Activated naive CD4-positive, alpha-beta T cell treated with anti-CD3 and anti-CD28 coated beads for 36 hours (primary cell): ENCODE measurements around the gene CREB5. TPM values are rescaled to one million over a fixed set of nuclear protein-coding genes. Genes with fewer than 3 reads are reported as not detected.

Experiments
- CTCF ChIA-PET: fragments of 350-600 bp; sonication (Branson Sonifier 250); formaldehyde crosslinking; loops from one replicate; lab custom pipeline; 2021; ENCODE audit warnings: antibody characterized with exemption; lab: Charles Lee
- DNase-seq: peaks from one replicate; pipeline ENCODE4 v3.0.0-alpha.2; 2020
- H3K27ac Mint-ChIP-seq: one replicate; pipeline ENCODE4 v1.8.0; 2021; ENCODE audit warnings: mild to moderate bottlenecking, mixed read lengths
- H3K27me3 Mint-ChIP-seq: one replicate; pipeline ENCODE4 v1.8.0; 2021; ENCODE audit warnings: low read depth, mixed read lengths
- H3K36me3 Mint-ChIP-seq: one replicate; pipeline ENCODE4 v1.8.0; 2021; ENCODE audit warnings: low read depth, mixed read lengths
- H3K4me1 Mint-ChIP-seq: one replicate; pipeline ENCODE4 v1.8.0; 2021; ENCODE audit warnings: low read depth, mixed read lengths
- H3K4me3 Mint-ChIP-seq: one replicate; pipeline ENCODE4 v1.8.0; 2021; ENCODE audit warnings: mild to moderate bottlenecking, moderate library complexity, mixed read lengths
- H3K9me3 Mint-ChIP-seq: one replicate; pipeline ENCODE4 v1.8.0; 2021; ENCODE audit warnings: mixed read lengths
- intact Hi-C: fragments of 100-400 bp; cut with micrococcal nuclease; formaldehyde crosslinking; loops from one replicate; pipeline ENCODE4 v1.15.1; 2023
- total RNA-seq, 2 experiments: library from RNA; stranded (reverse); gene quantifications; one replicate each; pipeline ENCODE4 v1.2.3, GENCODE V29; 2021

Gene CREB5
- total RNA-seq, 2 experiments from 2014 or later: 0.30 to 0.48 TPM

GRCh38 chr7:28731092-28731658 lies 318.9 kb downstream of the CREB5 start:
- H3K27ac Mint-ChIP-seq: no peak overlapping the region
- intact Hi-C loops: no loop called here
- no peak for DNase-seq
- H3K36me3 Mint-ChIP-seq: no peaks in the 10 kb centered on the region
- CTCF ChIA-PET: no interaction called here
- H3K4me3 Mint-ChIP-seq: no peak overlapping the region
- H3K4me1 Mint-ChIP-seq: no peaks in the 10 kb centered on the region
- H3K9me3 Mint-ChIP-seq: no peaks in the 10 kb centered on the region
- peaks cover 8% of the 10 kb centered on the region for H3K27me3 Mint-ChIP-seq

GRCh38 chr7:28732071-28732869 lies 320.0 kb downstream of the CREB5 start:
- Mint-ChIP-seq H3K27ac (no peak overlapping the region), H3K4me1 (no peaks in the 10 kb centered on the region), H3K36me3 (no peaks in the 10 kb centered on the region), H3K4me3 (no peak overlapping the region), H3K27me3 (peaks cover 8% of the 10 kb centered on the region), H3K9me3 (no peaks in the 10 kb centered on the region)
- intact Hi-C loops: no loop called here
- DNase-seq: no peak
- CTCF ChIA-PET: interaction anchor here (0.7 kb wide), 1 partner anchor 332 kb away, joined by 3 read pairs; no protein-coding TSS in a partner anchor

GRCh38 chr7:28733035-28733434 lies 320.7 kb downstream of the CREB5 start:
- Mint-ChIP-seq H3K36me3 (no peaks in the 10 kb centered on the region), H3K27me3 (peaks cover 8% of the 10 kb centered on the region), H3K4me3 (no peak overlapping the region), H3K4me1 (no peaks in the 10 kb centered on the region), H3K9me3 (no peaks in the 10 kb centered on the region), H3K27ac (no peak overlapping the region)
- DNase-seq: no peak
- CTCF ChIA-PET: interaction anchor here (0.6 kb wide), 1 partner anchor 21 kb away, joined by 3 read pairs; no protein-coding TSS in a partner anchor
- intact Hi-C loops: no loop called here

GRCh38 chr7:28738412-28738811 lies 326.1 kb downstream of the CREB5 start:
- H3K27me3 Mint-ChIP-seq: peaks cover 10% of the 10 kb centered on the region
- no peak overlapping the region for H3K27ac Mint-ChIP-seq
- no peaks in the 10 kb centered on the region for H3K36me3 Mint-ChIP-seq
- no peak for DNase-seq
- CTCF ChIA-PET: interaction anchor here (0.7 kb wide), 1 partner anchor 188 kb away, joined by 3 read pairs; no protein-coding TSS in a partner anchor
- H3K4me3 Mint-ChIP-seq: no peak overlapping the region
- no peaks in the 10 kb centered on the region for H3K4me1 Mint-ChIP-seq
- H3K9me3 Mint-ChIP-seq: no peaks in the 10 kb centered on the region
- intact Hi-C loops: no loop called here

- intact Hi-C loops: no loop called here
- no peak for DNase-seq
- H3K9me3 Mint-ChIP-seq: no peaks in the 10 kb centered on the region
- H3K27me3 Mint-ChIP-seq: peaks cover 10% of the 10 kb centered on the region
- CTCF ChIA-PET: interaction anchor here (0.7 kb wide), 1 partner anchor 187 kb away, joined by 3 read pairs; no protein-coding TSS in a partner anchor
- no peak overlapping the region for H3K4me3 Mint-ChIP-seq
- H3K36me3 Mint-ChIP-seq: no peaks in the 10 kb centered on the region
- no peak overlapping the region for H3K27ac Mint-ChIP-seq
- no peaks in the 10 kb centered on the region for H3K4me1 Mint-ChIP-seq
These were observed 326.8 kb downstream of the CREB5 start for GRCh38 chr7:28739128-28739527.

GRCh38 chr7:28739826-28740225 lies 327.5 kb downstream of the CREB5 start:
- H3K36me3 Mint-ChIP-seq: no peaks in the 10 kb centered on the region
- CTCF ChIA-PET: no interaction called here
- no peaks in the 10 kb centered on the region for H3K9me3 Mint-ChIP-seq
- H3K27ac Mint-ChIP-seq: no peak overlapping the region
- H3K4me3 Mint-ChIP-seq: no peak overlapping the region
- intact Hi-C loops: no loop called here
- no peaks in the 10 kb centered on the region for H3K4me1 Mint-ChIP-seq
- peaks cover 10% of the 10 kb centered on the region for H3K27me3 Mint-ChIP-seq
- no peak for DNase-seq

GRCh38 chr7:28744951-28745350 lies 332.6 kb downstream of the CREB5 start:
- Mint-ChIP-seq H3K4me1 (no peaks in the 10 kb centered on the region), H3K36me3 (no peaks in the 10 kb centered on the region), H3K4me3 (no peak overlapping the region), H3K9me3 (no peaks in the 10 kb centered on the region), H3K27ac (no peak overlapping the region), H3K27me3 (peaks cover 8% of the 10 kb centered on the region)
- intact Hi-C loops: no loop called here
- CTCF ChIA-PET: no interaction called here
- DNase-seq: no peak

- no peak overlapping the region for H3K27ac Mint-ChIP-seq
- H3K36me3 Mint-ChIP-seq: no peaks in the 10 kb centered on the region
- CTCF ChIA-PET: no interaction called here
These were observed 333.0 kb downstream of the CREB5 start for GRCh38 chr7:28745351-28745750.

GRCh38 chr7:28747404-28747803 lies 335.1 kb downstream of the CREB5 start:
- CTCF ChIA-PET: no interaction called here
- H3K27ac Mint-ChIP-seq: no peak overlapping the region

More at GRCh38 chr7:28745351-28745750, 333.0 kb downstream of the CREB5 start:
- no peak for DNase-seq
- no peak overlapping the region for H3K4me3 Mint-ChIP-seq
- no peaks in the 10 kb centered on the region for H3K9me3 Mint-ChIP-seq
- peaks cover 6% of the 10 kb centered on the region for H3K27me3 Mint-ChIP-seq
- intact Hi-C loops: no loop called here
- H3K4me1 Mint-ChIP-seq: no peaks in the 10 kb centered on the region

GRCh38 chr7:28747854-28748253 lies 335.5 kb downstream of the CREB5 start:
- Mint-ChIP-seq H3K27me3 (no peaks in the 10 kb centered on the region), H3K9me3 (no peaks in the 10 kb centered on the region), H3K4me3 (no peak overlapping the region), H3K4me1 (no peaks in the 10 kb centered on the region), H3K27ac (no peak overlapping the region), H3K36me3 (no peaks in the 10 kb centered on the region)
- intact Hi-C loops: no loop called here
- CTCF ChIA-PET: interaction anchor here (0.6 kb wide), 1 partner anchor 11 kb away, joined by 3 read pairs; no protein-coding TSS in a partner anchor
- DNase-seq: no peak

More at GRCh38 chr7:28747404-28747803, 335.1 kb downstream of the CREB5 start:
- Mint-ChIP-seq H3K27me3 (no peaks in the 10 kb centered on the region), H3K9me3 (no peaks in the 10 kb centered on the region), H3K4me3 (no peak overlapping the region), H3K4me1 (no peaks in the 10 kb centered on the region), H3K36me3 (no peaks in the 10 kb centered on the region)
- intact Hi-C loops: no loop called here
- DNase-seq: no peak

- intact Hi-C loops: no loop called here
- Mint-ChIP-seq H3K27ac (no peak overlapping the region), H3K4me3 (no peak overlapping the region), H3K4me1 (no peaks in the 10 kb centered on the region), H3K9me3 (no peaks in the 10 kb centered on the region), H3K36me3 (no peaks in the 10 kb centered on the region), H3K27me3 (no peaks in the 10 kb centered on the region)
- DNase-seq: no peak
- CTCF ChIA-PET: interaction anchor here (0.6 kb wide), 2 partner anchors 11 to 48 kb away, joined by 3 read pairs; no protein-coding TSS in a partner anchor
These were observed 336.0 kb downstream of the CREB5 start for GRCh38 chr7:28748346-28748745.

GRCh38 chr7:28748933-28749584 lies 336.7 kb downstream of the CREB5 start:
- H3K4me3 Mint-ChIP-seq: no peak overlapping the region
- no peak overlapping the region for H3K27ac Mint-ChIP-seq
- intact Hi-C loops: no loop called here
- CTCF ChIA-PET: interaction anchor here (0.6 kb wide), 1 partner anchor 49 kb away, joined by 3 read pairs; no protein-coding TSS in a partner anchor
- no peaks in the 10 kb centered on the region for H3K9me3 Mint-ChIP-seq
- DNase-seq: peak; percentile 23
- no peaks in the 10 kb centered on the region for H3K36me3 Mint-ChIP-seq
- H3K4me1 Mint-ChIP-seq: no peaks in the 10 kb centered on the region
- no peaks in the 10 kb centered on the region for H3K27me3 Mint-ChIP-seq
